Type B pancreatic cell (in vitro differentiated cells): ENCODE measurements around the gene REEP3. TPM values are rescaled to one million over a fixed set of nuclear protein-coding genes. Genes with fewer than 3 reads are reported as not detected.
A peak's percentile ranks its signal among the peaks of the same experiment; 100 is the strongest.

Experiments used
- DNase-seq: peaks from one replicate; pipeline ENCODE4 v3.0.0; 2021; ENCODE audit warnings: mixed read lengths; ENCODE audit not compliant: unreplicated experiment; ENCODE audit errors: extremely low spot score
- H3K27ac Mint-ChIP-seq: 2 replicates; pipeline ENCODE4 v1.8.0; 2021; ENCODE audit warnings: mild to moderate bottlenecking, mixed read lengths
- H3K27me3 Mint-ChIP-seq: 2 replicates; pipeline ENCODE4 v1.8.0; 2021; ENCODE audit warnings: mixed read lengths
- H3K36me3 Mint-ChIP-seq: 2 replicates; pipeline ENCODE4 v1.8.0; 2021; ENCODE audit warnings: mixed read lengths
- H3K4me1 Mint-ChIP-seq: one replicate; pipeline ENCODE4 v1.8.0; 2021; ENCODE audit warnings: mixed read lengths; ENCODE audit not compliant: unreplicated experiment
- H3K4me3 Mint-ChIP-seq: 2 replicates; pipeline ENCODE4 v1.8.0; 2021; ENCODE audit warnings: mild to moderate bottlenecking, mixed read lengths
- H3K9me3 Mint-ChIP-seq: 2 replicates; pipeline ENCODE4 v1.8.0; 2021; ENCODE audit warnings: mixed read lengths
- CTCF ChIP-seq: fragments of 200-600 bp; sonication (generic); conservative IDR thresholded peaks from 2 replicates; pipeline ENCODE4 v1.5.0; 2021; ENCODE audit warnings: antibody characterized with exemption, mild to moderate bottlenecking
- total RNA-seq: library from RNA; stranded (reverse); gene quantifications from 2 replicates; pipeline ENCODE4 v1.2.1, GENCODE V29; 2021; ENCODE audit warnings: low replicate concordance

The REEP3 gene
- total RNA-seq, 1 donor from 2014 or later, result 38.1 TPM

GRCh38 chr10:63522277-63522687 is 1.1 kb downstream of the REEP3 start:
- Mint-ChIP-seq H3K27me3 (no peaks in the 10 kb centered on the region), H3K9me3 (no peaks in the 10 kb centered on the region), H3K27ac (peak overlapping the region; percentile 96), H3K4me1 (peaks cover 37% of the 10 kb centered on the region), H3K36me3 (peaks cover 27% of the 10 kb centered on the region), H3K4me3 (peak overlapping the region; percentile 89)
- no peak for TF ChIP-seq CTCF
- DNase-seq, result no peak

GRCh38 chr10:63522995-63523394 is 1.8 kb downstream of the REEP3 start:
- no peak for TF ChIP-seq CTCF
- peak overlapping the region; percentile 96 for H3K27ac Mint-ChIP-seq
- H3K9me3 Mint-ChIP-seq, result no peaks in the 10 kb centered on the region
- peak overlapping the region; percentile 89 for H3K4me3 Mint-ChIP-seq
- peaks cover 31% of the 10 kb centered on the region for H3K36me3 Mint-ChIP-seq
- peaks cover 35% of the 10 kb centered on the region for H3K4me1 Mint-ChIP-seq
- H3K27me3 Mint-ChIP-seq, result no peaks in the 10 kb centered on the region
- no peak for DNase-seq

- DNase-seq, result no peak
- no peak overlapping the region for H3K27ac Mint-ChIP-seq
- H3K4me1 Mint-ChIP-seq, result peaks cover 23% of the 10 kb centered on the region
- no peaks in the 10 kb centered on the region for H3K27me3 Mint-ChIP-seq
- no peak for TF ChIP-seq CTCF
- H3K36me3 Mint-ChIP-seq, result peaks cover 24% of the 10 kb centered on the region
- peaks cover 5% of the 10 kb centered on the region for H3K9me3 Mint-ChIP-seq
- no peak overlapping the region for H3K4me3 Mint-ChIP-seq
Measured at GRCh38 chr10:63525021-63525420, 3.8 kb downstream of the REEP3 start.

GRCh38 chr10:63527401-63527800 is 6.2 kb downstream of the REEP3 start:
- no peak for TF ChIP-seq CTCF

GRCh38 chr10:63528084-63528744 is 7.0 kb downstream of the REEP3 start:
- DNase-seq, result no peak
- Mint-ChIP-seq H3K4me1 (peaks cover 10% of the 10 kb centered on the region), H3K4me3 (no peak overlapping the region), H3K36me3 (peaks cover 23% of the 10 kb centered on the region), H3K9me3 (peaks cover 5% of the 10 kb centered on the region), H3K27ac (no peak overlapping the region), H3K27me3 (no peaks in the 10 kb centered on the region)
- TF ChIP-seq CTCF, result no peak

More at GRCh38 chr10:63527401-63527800, 6.2 kb downstream of the REEP3 start:
- Mint-ChIP-seq H3K36me3 (peaks cover 23% of the 10 kb centered on the region), H3K27me3 (no peaks in the 10 kb centered on the region), H3K4me1 (peaks cover 17% of the 10 kb centered on the region), H3K27ac (no peak overlapping the region), H3K4me3 (no peak overlapping the region), H3K9me3 (peaks cover 5% of the 10 kb centered on the region)
- DNase-seq, result no peak
